ENCODE data around the gene BPIFB6. TPM values are rescaled to one million over a fixed set of nuclear protein-coding genes. Genes with fewer than 3 reads are reported as not detected.

BPIFB6 gene
- total RNA-seq, 2 experiments from 2014 or later = not detected

DNA sequence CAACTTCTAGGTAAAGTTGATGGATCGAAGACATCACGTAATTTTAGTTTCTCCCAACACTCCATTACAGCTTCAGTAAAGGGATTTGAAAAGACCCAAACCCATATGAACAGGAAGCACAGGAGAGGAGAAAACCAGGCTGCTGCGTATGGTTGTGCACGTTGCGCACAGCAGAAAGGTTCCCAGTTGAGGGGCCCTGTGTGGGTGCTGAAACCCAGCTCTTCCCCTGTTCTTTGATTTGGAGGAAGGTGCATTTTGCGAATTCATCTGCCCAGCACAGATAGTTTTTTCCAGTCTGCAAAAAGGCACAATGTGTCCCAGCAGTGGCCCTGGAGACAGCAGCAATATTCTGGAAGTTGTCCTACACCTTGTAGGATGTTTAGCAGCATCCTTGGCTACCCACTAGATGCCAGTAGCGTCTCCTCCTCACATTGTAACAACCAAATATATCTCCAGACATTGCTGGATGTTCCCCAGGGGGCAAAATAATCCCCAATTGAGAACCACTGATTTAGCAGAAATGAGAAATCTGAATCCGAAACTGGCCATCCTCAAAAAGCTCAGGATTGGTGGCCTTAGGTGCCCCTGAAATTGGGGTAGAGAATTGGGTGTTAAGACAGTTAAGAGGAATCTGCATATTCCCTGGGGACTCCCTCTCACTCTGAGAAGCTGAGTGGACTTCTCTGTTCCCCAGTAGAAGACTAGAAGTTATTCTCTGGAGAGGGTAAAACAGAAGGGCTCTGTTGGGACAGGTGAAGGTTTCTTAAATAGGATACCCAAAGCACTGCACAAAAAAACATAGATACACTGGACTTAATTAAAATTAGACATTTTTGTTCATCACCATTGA lies 39.4 kb upstream of the BPIFB6 start:
- intact Hi-C loops (cut with micrococcal nuclease) = no loop called here

GRCh38 chr20:32993496-32994050 lies 37.9 kb upstream of the BPIFB6 start:
- peaks cover 3% of the 10 kb centered on the region for H3K36me3 Mint-ChIP-seq (ENCODE audit: low read depth)
- H3K4me1 Mint-ChIP-seq (ENCODE audit: low read depth) = peaks cover 35% of the 10 kb centered on the region
- no peak overlapping the region for H3K4me3 Mint-ChIP-seq
- ChIA-PET CTCF (interaction anchor here (0.8 to 4.3 kb wide), 2 partner anchors 11 to 16 kb away, joined by 3 to 32 read pairs; partner anchors contain the start of gene SUN5), POLR2A (no interaction called here)
- intact Hi-C loops (cut with micrococcal nuclease) = no loop called here
- no peaks in the 10 kb centered on the region for H3K27me3 Mint-ChIP-seq
- TF ChIP-seq, protein P1, sequence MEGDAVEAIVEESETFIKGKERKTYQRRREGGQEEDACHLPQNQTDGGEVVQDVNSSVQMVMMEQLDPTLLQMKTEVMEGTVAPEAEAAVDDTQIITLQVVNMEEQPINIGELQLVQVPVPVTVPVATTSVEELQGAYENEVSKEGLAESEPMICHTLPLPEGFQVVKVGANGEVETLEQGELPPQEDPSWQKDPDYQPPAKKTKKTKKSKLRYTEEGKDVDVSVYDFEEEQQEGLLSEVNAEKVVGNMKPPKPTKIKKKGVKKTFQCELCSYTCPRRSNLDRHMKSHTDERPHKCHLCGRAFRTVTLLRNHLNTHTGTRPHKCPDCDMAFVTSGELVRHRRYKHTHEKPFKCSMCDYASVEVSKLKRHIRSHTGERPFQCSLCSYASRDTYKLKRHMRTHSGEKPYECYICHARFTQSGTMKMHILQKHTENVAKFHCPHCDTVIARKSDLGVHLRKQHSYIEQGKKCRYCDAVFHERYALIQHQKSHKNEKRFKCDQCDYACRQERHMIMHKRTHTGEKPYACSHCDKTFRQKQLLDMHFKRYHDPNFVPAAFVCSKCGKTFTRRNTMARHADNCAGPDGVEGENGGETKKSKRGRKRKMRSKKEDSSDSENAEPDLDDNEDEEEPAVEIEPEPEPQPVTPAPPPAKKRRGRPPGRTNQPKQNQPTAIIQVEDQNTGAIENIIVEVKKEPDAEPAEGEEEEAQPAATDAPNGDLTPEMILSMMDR (IDR thresholded peaks at IDR 0.05) = no peak
- H3K9me3 Mint-ChIP-seq = peaks cover 10% of the 10 kb centered on the region
- ATAC-seq = peak; percentile 45
- no peak overlapping the region for H3K27ac Mint-ChIP-seq
- DNase-seq = no peak

More for the DNA sequence above, 39.4 kb upstream of the BPIFB6 start:
- DNase-seq = no peak
- ChIA-PET CTCF (interaction anchor here (1.6 to 4.3 kb wide), 3 partner anchors 13 to 46 kb away, joined by 5 to 32 read pairs (median 13); partner anchors contain the start of gene SUN5), POLR2A (interaction anchor here (0.7 to 1.4 kb wide), 3 partner anchors 14 to 24 kb away, joined by 3 to 5 read pairs (median 4); no protein-coding TSS in a partner anchor)
- Mint-ChIP-seq H3K36me3 (ENCODE audit: low read depth) (peaks cover 3% of the 10 kb centered on the region), H3K4me3 (no peak overlapping the region), H3K9me3 (peaks cover 10% of the 10 kb centered on the region), H3K4me1 (ENCODE audit: low read depth) (peaks cover 29% of the 10 kb centered on the region), H3K27me3 (no peaks in the 10 kb centered on the region), H3K27ac (no peak overlapping the region)
- no peak for ATAC-seq
- TF ChIP-seq, protein P1 (IDR thresholded peaks at IDR 0.05) = no peak

- no peak overlapping the region for H3K4me3 Mint-ChIP-seq
- POLR2A ChIA-PET = no interaction called here
- TF ChIP-seq, protein P1 (IDR thresholded peaks at IDR 0.05) = peak; percentile 14
- ATAC-seq = no peak
- no peak overlapping the region for H3K27ac Mint-ChIP-seq
- peaks cover 3% of the 10 kb centered on the region for H3K36me3 Mint-ChIP-seq (ENCODE audit: low read depth)
- no peaks in the 10 kb centered on the region for H3K27me3 Mint-ChIP-seq
- CTCF ChIA-PET = interaction anchor here (0.7 to 4.3 kb wide), 8 partner anchors 9 to 93 kb away, joined by 3 to 32 read pairs (median 4); partner anchors contain the start of gene SUN5
- intact Hi-C loops (cut with micrococcal nuclease) = no loop called here
- no peak for DNase-seq
- peaks cover 10% of the 10 kb centered on the region for H3K9me3 Mint-ChIP-seq
- peaks cover 35% of the 10 kb centered on the region for H3K4me1 Mint-ChIP-seq (ENCODE audit: low read depth)
Observed at GRCh38 chr20:32995802-32996201, 35.6 kb upstream of the BPIFB6 start.

GRCh38 chr20:32997431-32997830 lies 34.0 kb upstream of the BPIFB6 start:
- ATAC-seq (no peak), DNase-seq (no peak)
- intact Hi-C loops (cut with micrococcal nuclease) = no loop called here
- POLR2A ChIA-PET = interaction anchor here (1.0 to 1.1 kb wide), 2 partner anchors 31 to 52 kb away, joined by 3 read pairs; no protein-coding TSS in a partner anchor
- Mint-ChIP-seq H3K36me3 (ENCODE audit: low read depth) (peaks cover 3% of the 10 kb centered on the region), H3K27ac (no peak overlapping the region), H3K4me3 (no peak overlapping the region), H3K4me1 (ENCODE audit: low read depth) (peaks cover 25% of the 10 kb centered on the region), H3K27me3 (no peaks in the 10 kb centered on the region), H3K9me3 (peaks cover 10% of the 10 kb centered on the region)
- TF ChIP-seq, protein P1 (IDR thresholded peaks at IDR 0.05) = no peak
- CTCF ChIA-PET = interaction anchor here (0.6 to 2.0 kb wide), 3 partner anchors 14 to 97 kb away, joined by 3 to 4 read pairs (median 3); no protein-coding TSS in a partner anchor
